Measurements from ENCODE around the gene ZDHHC9. TPM values are rescaled to one million over a fixed set of nuclear protein-coding genes. Genes with fewer than 3 reads are reported as not detected.

The ZDHHC9 gene
- total and polyA plus RNA-seq, 9 of the 15 experiments (the other 6 are each of a cell fraction or from before 2014, with no cell fraction given): 6.8 to 22.4 (median 9.1) TPM

DNA sequence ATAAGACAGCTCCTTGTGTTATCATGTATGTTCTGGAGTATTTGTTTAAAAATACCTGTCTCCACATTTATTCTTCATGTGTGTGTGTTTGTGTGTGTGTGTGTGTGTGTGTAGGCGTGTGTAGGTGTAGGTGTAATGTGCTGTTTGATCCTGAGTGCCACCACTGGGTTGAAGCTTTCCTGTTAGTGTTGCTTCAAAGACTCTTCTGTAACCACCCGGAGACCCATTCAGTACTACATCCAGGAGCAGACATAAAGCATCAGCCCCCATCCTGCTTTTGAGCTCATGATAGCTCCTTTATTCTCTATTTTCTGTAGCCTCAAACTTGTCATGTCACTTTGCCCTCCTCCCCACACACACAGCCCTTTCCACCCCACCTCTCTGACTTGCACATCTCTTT is 3.0 kb upstream of the ZDHHC9 start:
- H4K20me1 ChIP-seq (replicated peaks; ENCODE audit: control insufficient read depth, insufficient read depth, low read length): no peaks in the 10 kb centered on the region; the same call in 1 of the 2 replicates
- ATAC-seq (no peak), DNase-seq (ENCODE audit: extremely low read depth in 1 of 4, low spot score in 3 of 4) (no peak), FAIRE-seq (no peak)
- TF ChIP-seq NR2C2 (CRISPR knock-in tag; IDR thresholded peaks at IDR 0.05): no peak
- TF ChIP-seq NR2C2 (tag; IDR thresholded peaks at IDR 0.05): no peak
- no peak for TF ChIP-seq MXI1 (IDR thresholded peaks at IDR 0.05; ENCODE audit: low read depth, low read length)
- TF ChIP-seq MCM2 (IDR thresholded peaks at IDR 0.05; ENCODE audit: low read depth): no peak
- no peak for TF ChIP-seq SNRNP70 (optimal IDR thresholded peaks at IDR 0.05; ENCODE audit: low read depth, low read length)
- no peak for TF ChIP-seq CXXC5 (CRISPR knock-in tag; IDR thresholded peaks at IDR 0.05)
- TF ChIP-seq NFXL1 (CRISPR knock-in tag; IDR thresholded peaks at IDR 0.05): no peak
- TF ChIP-seq, protein P1, sequence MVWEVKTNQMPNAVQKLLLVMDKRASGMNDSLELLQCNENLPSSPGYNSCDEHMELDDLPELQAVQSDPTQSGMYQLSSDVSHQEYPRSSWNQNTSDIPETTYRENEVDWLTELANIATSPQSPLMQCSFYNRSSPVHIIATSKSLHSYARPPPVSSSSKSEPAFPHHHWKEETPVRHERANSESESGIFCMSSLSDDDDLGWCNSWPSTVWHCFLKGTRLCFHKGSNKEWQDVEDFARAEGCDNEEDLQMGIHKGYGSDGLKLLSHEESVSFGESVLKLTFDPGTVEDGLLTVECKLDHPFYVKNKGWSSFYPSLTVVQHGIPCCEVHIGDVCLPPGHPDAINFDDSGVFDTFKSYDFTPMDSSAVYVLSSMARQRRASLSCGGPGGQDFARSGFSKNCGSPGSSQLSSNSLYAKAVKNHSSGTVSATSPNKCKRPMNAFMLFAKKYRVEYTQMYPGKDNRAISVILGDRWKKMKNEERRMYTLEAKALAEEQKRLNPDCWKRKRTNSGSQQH (CRISPR knock-in tag; IDR thresholded peaks at IDR 0.05): no peak
- no peak overlapping the region for H2AFZ ChIP-seq (ENCODE audit: low read depth, low read length)
- 3% methylated on average over 2 of the region's 2 CpGs for WGBS (ENCODE audit: insufficient coverage, low coverage, missing lambda C conversion rate)
- no peak overlapping the region for H3K4me3 ChIP-seq
- no peaks in the 10 kb centered on the region for H3K9me3 ChIP-seq (replicated peaks; ENCODE audit: control insufficient read depth, insufficient read depth, low read depth, low read length)
- ChIA-PET CTCF (ENCODE audit: low intra/inter-chr PET ratio) (no interaction called here), POLR2A (interaction anchor here (0.6 to 1.2 kb wide), 2 partner anchors 14 to 165 kb away, joined by 3 read pairs; no protein-coding TSS in a partner anchor)
- intact Hi-C loops (cut with micrococcal nuclease): no loop called here
- H3K79me2 ChIP-seq (ENCODE audit: control insufficient read depth, insufficient read depth, low read length): peaks cover 18% of the 10 kb centered on the region
- BruUV-seq (replicated peaks): no TSS peak
- peaks cover 0 to 8% of the 10 kb centered on the region in 2 experiments; a peak in 4 of 5 replicates for H3K4me1 ChIP-seq (replicated peaks in 1 of 2; ENCODE audit: control insufficient read depth in 2 of 2, insufficient read depth in 2 of 2, low read length in 2 of 2)
- H3K27ac ChIP-seq (ENCODE audit: extremely low read depth, low read depth, low read length): no peak overlapping the region
- in situ Hi-C loops (cut with MboI): no loop called here
- H3K9me1 ChIP-seq (ENCODE audit: control insufficient read depth, insufficient read depth, low read length): no peaks in the 10 kb centered on the region
- no peak overlapping the region for H3K4me2 ChIP-seq (ENCODE audit: insufficient read depth, low read length)
- H3K27me3 ChIP-seq (ENCODE audit: control insufficient read depth in 2 of 2, insufficient read depth in 2 of 2, low read length in 2 of 2): peaks cover 3 to 12% of the 10 kb centered on the region in 2 experiments; a peak in 3 of 5 replicates
- peaks cover 2% of the 10 kb centered on the region; the same call in 1 of the 3 replicates for H3K36me3 ChIP-seq (ENCODE audit: control insufficient read depth, insufficient read depth, low read length)
- no peak overlapping the region for H3K9ac ChIP-seq (ENCODE audit: insufficient read depth in 1 of 2, low read depth in 2 of 2, low read length in 2 of 2)

Measured in K562 (cell line).